Erythroblast (primary cell): ENCODE measurements around the gene TLL2.

Experiments
- GATA1 ChIP-seq: IDR thresholded peaks from 2 replicates; pipeline ENCODE4 v1.6.1; 2011; ENCODE audit warnings: low read depth, mild to moderate bottlenecking, control low read depth, low read length, moderate library complexity
- POLR2A ChIP-seq: IDR thresholded peaks from 2 replicates; pipeline ENCODE4 v1.6.1; 2011; ENCODE audit warnings: mild to moderate bottlenecking, low read length

DNA sequence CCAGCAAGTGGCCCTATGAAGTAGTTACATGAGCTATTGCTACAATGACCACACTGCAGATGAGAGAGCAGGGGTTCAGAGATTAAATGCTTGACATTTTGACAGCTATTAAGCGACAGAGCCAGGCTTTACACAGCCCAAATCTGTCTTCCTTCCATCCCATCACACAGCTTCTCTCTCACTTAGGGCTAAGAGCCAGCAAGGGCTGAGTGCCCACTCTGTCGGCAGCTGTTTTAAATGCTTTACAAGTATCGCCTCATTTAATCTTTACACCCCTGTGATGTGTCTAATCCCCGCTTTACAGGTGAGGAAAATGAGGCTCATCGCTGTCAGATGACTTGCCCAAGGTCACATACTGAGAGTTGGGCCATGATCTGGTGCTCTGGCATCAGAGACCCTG, 139.7 kb downstream of the TLL2 start:
- TF ChIP-seq POLR2A (no peak), GATA1 (no peak)
